GM18519 (cell line): ENCODE results near the gene TLR3.
"Not testable (repeated sequence)": the region's sequence is repeated elsewhere in the genome, so short reads cannot be mapped to it uniquely, and the experiment has no call there.

Experiments used
- ATAC-seq: cut with Tn5 transposase; IDR thresholded peaks from one replicate; pipeline ENCODE4 v1.9.1; 2021; ENCODE audit warnings: mild to moderate bottlenecking, moderate library complexity; ENCODE audit not compliant: unreplicated experiment, low FRiP score

TLR3 gene

GRCh38 chr4:186040316-186040715 lies 28.6 kb upstream of the TLR3 start:
- no peak for ATAC-seq

DNA sequence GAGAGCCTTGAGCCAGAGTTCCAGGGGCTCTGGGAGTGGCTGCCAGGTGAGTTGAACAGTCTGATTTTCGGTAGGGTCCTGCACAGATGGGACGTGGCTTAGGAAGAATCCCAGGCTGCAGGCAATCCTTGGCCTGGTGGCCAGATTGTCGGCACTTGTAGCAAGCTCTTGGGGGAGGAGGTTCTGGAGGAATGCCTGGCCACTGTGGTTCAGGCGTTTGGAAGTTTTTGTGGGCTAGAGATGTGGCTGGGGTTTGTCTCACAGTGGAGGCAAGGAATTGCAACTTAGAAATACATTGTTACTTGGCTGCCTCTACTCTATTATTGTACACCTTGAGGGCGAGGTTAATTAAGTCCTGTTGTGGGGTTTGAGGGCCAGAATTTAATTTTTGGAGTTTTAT lies 21.5 kb upstream of the TLR3 start:
- ATAC-seq: not testable (repeated sequence)

- not testable (repeated sequence) for ATAC-seq
Measured at GRCh38 chr4:186050135-186050534, 18.8 kb upstream of the TLR3 start.

- ATAC-seq: no peak
Measured at GRCh38 chr4:186051096-186051495, 17.9 kb upstream of the TLR3 start.

DNA sequence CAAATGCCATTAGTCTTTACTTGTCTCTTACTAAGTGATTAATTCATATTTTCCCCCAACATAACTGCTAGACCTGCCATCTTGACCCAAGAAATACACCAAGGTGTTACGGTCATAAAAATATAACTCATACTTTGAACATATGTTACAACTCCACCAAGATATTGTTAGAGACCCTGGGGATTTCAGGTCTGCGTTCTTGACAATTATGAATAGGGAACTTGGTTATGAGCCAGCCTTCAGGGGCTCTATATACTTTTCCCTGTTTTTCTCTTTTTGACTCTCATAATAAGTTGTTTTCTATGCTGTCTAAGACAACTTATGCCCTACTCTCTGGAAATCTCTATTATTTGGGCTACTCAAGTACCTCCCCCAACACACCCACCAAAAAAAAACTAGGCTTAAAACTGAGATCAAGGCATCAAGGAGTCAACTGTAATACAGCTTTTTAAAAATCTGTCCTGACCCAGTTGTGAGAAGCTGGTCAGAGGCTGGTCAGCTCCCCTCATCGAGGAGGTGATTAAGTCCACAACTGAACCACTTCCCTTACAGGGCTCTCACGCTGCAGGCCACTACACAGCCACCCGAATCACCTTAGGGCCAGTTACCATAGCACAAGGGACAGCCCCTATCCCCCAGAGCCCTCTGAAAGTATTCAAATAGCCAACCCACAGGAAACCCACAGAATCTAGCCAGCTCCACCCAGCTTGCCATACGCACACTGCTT lies 10.5 kb upstream of the TLR3 start:
- ATAC-seq: peak; percentile 92

GRCh38 chr4:186058980-186059316 lies 10.0 kb upstream of the TLR3 start:
- ATAC-seq: no peak

DNA sequence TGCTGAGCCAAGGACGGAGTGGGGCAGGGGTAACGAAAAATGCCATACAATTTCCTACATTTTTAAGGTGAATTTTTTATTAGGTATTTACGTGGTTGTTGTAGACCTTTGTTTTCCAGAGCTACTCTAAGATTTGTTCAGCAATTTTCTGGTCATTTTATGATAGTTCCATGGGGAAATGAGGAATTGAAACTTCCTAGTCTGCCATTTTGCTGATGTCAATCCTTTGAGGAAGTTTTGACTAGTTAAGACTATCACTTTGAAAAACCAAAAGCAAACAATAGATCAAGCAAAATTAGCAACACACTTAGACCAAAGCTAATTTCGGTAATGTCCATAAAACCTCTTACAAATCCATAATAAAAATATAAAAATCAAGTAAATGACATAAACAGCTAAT lies 7.0 kb upstream of the TLR3 start:
- ATAC-seq: no peak

- peak; percentile 83 for ATAC-seq
Measured at GRCh38 chr4:186067757-186068385, 1.1 kb upstream of the TLR3 start.

DNA sequence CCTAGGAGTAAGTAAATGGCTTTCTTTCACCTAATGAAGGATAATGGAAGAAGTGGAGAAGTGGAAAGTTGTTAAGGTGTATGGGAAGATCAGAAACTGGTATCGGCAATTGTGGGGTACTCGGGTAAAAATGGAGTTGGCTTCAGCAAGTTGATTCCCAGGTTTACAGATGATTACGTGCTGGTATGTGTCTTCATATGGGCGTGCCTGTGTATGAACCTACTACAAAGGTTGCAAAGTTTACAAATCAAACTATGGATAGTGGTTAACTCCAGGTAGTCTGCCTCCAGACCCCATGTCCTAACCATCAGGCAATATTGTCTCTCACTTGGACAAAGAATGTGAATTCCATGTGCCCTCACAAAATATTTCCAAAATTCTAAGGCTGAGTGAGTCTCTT lies 773 bp downstream of the TLR3 start:
- no peak for ATAC-seq

GRCh38 chr4:186072516-186072915 lies 3.6 kb downstream of the TLR3 start:
- no peak for ATAC-seq

DNA sequence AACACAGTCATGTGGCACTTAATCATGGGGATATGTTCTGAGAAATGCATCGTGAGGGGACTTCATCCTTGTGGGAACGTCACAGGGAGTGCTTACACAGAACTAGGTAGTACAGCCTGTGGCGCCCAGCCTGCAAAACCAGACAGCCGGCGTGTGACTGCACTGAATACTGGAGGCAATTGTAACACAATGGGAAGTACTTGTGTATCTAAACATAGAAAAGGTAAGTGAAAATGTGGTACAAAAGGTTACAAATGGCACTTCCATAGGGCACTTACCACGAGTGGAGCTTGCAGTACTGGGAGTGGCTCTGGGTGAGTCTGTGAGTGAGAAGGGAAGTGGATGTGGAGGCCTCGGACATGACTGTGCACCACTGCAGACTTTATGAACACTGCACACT lies 5.2 kb downstream of the TLR3 start:
- no peak for ATAC-seq

GRCh38 chr4:186078981-186079638 lies 10.2 kb downstream of the TLR3 start:
- no peak for ATAC-seq

DNA sequence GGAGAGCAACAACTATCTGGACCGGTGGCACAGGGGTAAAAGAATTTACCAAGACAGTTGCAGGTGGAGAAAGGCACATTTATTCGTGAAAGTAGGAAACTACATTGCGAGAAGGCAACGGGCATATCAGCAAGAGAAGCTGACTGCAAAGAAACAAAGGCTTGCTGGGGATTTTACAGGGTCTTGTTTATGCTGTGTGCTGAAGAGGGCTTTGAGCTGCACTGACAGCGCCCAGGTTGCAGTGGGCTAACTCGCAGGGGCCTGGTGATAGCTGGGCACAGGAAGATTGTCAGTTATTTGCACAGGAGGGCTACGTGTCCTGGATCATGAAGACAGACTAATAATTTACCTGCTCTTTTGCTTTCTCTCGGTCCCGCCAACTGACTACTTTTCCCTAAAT lies 10.7 kb downstream of the TLR3 start:
- ATAC-seq: no peak

- ATAC-seq: no peak
Measured at GRCh38 chr4:186081202-186081807, 12.3 kb downstream of the TLR3 start.

GRCh38 chr4:186082221-186082620 lies 13.3 kb downstream of the TLR3 start:
- ATAC-seq: no peak

- ATAC-seq: no peak
Measured at GRCh38 chr4:186088523-186088922, 19.6 kb downstream of the TLR3 start.

- ATAC-seq: no peak
Measured at GRCh38 chr4:186092296-186092695, 23.3 kb downstream of the TLR3 start.

DNA sequence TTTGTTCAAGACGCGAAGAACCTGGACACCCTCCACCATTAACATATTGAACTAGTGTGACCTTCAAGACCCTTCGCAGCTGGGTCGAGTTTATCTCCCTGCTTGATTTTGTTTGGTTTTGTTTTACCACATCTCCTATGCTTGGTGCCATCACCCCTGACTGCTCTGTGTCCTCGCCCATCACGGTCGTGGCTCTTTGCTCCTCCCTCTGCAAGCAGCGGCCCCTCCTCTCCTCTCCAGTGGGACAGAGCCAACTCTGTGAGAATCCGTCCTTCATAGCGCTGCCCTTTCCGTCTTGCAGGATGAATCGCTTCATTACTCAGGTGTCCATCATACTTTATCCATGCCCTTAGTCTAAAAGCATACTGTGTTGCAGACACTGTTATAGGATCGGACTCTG lies 26.4 kb downstream of the TLR3 start:
- ATAC-seq: no peak

- no peak for ATAC-seq
Measured at GRCh38 chr4:186096681-186097165, 27.8 kb downstream of the TLR3 start.

DNA sequence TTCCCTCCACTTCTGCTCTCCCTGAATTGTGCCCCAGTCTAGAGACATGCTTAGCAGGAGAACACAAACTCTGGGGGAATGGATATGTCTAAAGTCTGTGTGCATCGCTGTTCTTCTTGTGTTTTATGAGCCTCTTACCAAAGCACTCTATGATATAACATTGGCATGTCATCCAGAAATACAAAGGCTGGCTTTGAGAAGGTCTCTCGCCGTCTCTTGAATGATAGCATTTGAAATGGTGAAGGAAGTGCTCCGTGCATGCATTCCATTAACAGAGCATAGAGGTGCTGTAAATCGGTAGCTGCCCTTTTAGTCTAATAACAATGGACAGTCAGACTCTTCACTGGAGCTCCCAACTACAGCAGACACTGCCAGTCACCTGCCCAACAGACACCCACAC lies 28.4 kb downstream of the TLR3 start:
- ATAC-seq: no peak

DNA sequence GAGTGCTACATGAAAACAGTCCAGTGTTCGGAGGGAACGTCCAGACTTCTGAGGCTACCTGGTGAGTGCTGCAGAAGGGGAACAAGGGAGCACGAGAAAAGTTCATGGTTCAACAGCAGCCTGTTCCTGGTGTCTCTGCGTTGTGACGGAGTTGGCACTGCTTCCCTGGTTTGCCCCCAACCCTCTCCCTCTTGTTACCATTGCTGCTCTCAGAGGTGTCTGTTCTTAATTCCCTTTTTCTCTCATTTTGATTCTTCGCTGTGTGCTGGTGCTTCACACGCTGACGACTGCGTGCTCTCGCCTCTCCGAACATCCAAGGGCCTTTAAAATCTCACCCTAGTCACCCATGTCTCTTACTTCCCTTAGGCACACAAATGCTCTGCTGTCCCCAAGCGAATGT lies 34.0 kb downstream of the TLR3 start:
- ATAC-seq: no peak
